Left hindlimb (tissue), 1 donor: ENCODE measurements around the gene NCAM2.
A peak's percentile ranks its signal among the peaks of the same experiment; 100 is the strongest.

ENCODE experiments used
- DNase-seq: peaks from one replicate; pipeline ENCODE4 v3.0.0-alpha.2; 2018

The NCAM2 gene

DNA sequence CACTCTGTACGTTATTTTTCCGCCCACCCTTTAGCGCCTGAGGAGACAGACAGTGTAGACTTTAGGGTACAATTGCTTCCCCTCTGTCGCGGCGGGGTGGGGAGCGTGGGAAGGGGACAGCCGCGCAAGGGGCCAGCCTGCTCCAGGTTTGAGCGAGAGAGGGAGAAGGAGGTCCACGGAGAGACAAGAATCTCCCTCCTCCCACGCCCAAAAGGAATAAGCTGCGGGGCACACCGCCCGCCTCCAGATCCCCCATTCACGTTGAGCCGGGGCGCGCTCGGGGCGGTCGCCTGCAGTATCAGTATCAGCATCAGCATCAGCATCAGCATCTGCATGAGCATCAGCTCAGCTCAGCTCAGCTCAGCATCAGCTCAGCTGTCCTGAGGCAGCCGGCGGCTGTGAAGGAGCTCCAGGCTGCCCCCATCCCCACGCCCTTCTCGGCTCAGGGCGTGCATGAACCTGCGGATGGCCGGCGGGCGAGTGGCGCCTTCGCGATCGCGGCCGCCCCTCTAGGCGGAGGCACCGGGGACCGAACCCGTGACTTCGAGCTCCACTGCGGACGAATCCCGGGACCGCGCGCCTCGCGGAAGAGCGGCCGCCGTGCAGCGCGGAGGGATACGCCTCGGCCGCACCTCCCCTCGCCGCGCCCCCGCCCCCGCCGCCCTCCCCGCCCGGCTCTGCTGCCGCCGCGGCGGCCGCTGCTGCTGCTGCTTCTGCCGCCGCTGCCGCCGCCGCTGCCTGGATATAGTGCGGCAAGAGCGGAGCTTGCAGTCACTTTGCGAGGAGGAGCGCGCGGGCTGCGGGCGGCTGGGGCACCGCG lies at the start of gene NCAM2:
NCAM2 (plus strand) TSS at position 774 of the 820 bp plus-strand sequence.
- peak; percentile 86 for DNase-seq

- no peak for DNase-seq
Measured at GRCh38 chr21:20949884-20950283, 48.3 kb upstream of the NCAM2 start.

GRCh38 chr21:20965816-20966215 lies 32.4 kb upstream of the NCAM2 start:
- DNase-seq = no peak

GRCh38 chr21:20968391-20968790 lies 29.8 kb upstream of the NCAM2 start:
- DNase-seq = no peak

GRCh38 chr21:20970691-20971090 lies 27.5 kb upstream of the NCAM2 start:
- no peak for DNase-seq

GRCh38 chr21:20971296-20971921 lies 26.8 kb upstream of the NCAM2 start:
- peak; percentile 57 for DNase-seq

- no peak for DNase-seq
Measured at GRCh38 chr21:20994790-20995189, 3.4 kb upstream of the NCAM2 start.

DNA sequence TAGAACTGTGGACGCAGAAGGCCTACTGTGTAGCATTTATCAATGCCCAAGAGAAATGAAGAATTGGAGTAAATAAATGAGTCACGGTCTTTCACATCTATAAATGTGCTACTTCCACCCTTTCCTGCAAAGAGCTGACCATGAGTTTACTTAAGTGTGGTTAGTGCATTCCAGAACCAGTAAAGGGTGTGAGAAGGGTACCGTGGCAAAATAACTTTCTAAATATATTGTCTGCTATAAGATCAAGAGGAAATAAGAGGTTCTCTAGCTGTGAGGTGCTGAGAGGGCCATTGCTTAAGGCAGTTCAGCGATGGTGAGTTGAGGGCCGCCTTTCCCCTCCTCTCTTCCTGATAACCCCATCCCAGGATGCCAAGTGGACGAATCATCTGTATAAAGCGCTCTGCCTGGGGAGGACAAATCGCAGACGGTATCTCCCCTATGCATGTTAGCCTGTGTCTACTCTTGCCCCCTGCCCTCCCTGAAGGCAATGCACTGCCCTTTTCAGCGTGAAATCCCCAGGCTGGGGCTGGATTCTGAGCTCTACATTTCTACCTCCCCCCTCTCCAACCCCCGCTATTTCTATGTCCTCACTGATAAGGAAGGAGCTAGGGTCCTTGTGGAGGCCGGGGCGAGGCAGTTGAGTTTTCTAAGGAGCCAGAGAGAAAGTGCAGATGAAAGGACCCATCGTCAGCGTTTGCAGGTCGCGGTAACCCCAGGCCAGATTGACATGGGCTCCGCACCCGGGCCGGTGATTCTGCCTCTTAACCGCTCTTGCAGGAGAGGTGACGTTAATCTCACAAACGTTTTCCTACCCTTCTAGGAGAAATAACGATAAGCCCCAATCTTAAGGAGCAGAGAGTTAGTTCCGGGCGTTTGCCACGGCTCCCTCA lies 1.5 kb upstream of the NCAM2 start:
- DNase-seq = no peak

GRCh38 chr21:20997311-20997635 lies 936 bp upstream of the NCAM2 start:
- DNase-seq = peak; percentile 45

DNA sequence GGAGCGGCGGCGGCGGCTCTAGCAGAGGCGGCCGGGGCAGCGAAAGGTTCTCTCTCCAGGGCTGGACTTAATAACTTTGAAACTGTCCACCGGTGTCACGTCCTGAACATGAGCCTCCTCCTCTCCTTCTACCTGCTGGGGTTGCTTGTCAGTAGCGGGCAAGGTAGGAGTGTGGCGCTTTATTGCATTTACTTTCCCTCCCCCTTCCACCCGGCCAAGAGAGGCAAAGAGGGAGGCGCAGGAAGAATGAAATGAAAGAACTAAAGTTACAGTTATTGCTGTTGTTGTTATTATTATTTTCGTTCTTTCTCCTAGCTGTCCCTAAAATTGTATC lies 214 bp downstream of the NCAM2 start:
- no peak for DNase-seq

DNA sequence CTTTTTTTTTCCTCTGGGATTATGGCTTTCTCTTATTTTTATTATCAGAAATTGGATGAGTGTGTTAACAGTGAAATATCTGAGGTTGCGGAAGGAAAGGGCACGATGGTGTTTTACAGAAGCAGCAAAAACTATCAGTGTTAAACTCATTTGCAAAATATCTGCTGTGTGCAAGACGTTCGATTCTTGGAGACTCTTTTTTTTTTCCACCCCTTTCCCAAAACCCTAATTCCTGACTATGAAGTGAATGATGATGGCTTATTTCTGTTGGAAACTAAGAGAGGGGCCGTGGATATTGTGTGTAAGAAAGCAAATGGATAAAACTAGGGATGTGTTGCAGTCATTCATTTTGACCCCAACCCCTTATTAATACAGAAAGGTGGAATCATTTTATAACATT lies 677 bp downstream of the NCAM2 start:
- no peak for DNase-seq

DNA sequence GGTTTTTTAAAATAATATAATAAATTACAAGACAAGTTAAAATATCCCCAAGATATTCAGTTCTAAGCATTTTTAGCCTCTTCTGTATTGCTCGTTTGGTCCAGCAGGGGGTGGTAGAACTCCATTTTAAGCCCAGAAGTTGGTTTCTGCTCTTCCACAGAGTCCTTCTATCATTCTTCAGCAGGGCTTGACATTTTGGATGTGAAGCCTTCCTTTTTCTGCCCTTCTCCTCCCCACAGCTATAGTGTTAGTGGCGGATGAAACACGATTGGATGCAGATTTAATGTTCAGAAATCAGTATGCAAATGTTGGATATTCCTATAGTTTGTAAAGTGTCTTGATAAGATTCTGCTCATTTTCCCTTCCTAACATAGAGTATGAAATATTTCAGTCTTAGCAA lies 1.4 kb downstream of the NCAM2 start:
- peak; percentile 53 for DNase-seq

GRCh38 chr21:21000591-21001175 lies 2.5 kb downstream of the NCAM2 start:
- no peak for DNase-seq

- DNase-seq = no peak
Measured at GRCh38 chr21:21001591-21002100, 3.4 kb downstream of the NCAM2 start.

GRCh38 chr21:21002153-21002552 lies 3.9 kb downstream of the NCAM2 start:
- DNase-seq = no peak

DNA sequence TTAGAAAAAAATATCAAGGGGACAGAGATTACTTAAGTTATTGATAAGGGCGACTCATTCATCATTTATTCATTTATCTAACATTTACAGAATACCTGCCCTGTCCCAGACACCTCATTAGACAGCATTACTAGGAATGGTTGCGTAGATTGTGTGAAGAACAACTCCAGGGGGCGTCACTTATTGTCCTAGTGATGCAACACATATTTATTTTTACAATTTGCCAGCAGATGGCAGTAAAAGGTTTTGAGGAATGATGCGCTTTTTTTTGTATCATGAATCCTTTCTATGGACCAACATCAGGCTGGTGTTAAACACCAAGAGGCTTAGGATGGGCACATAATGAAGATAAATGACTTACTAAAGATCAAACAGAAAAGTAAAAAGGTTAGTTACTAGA lies 5.5 kb downstream of the NCAM2 start:
- DNase-seq = no peak

DNA sequence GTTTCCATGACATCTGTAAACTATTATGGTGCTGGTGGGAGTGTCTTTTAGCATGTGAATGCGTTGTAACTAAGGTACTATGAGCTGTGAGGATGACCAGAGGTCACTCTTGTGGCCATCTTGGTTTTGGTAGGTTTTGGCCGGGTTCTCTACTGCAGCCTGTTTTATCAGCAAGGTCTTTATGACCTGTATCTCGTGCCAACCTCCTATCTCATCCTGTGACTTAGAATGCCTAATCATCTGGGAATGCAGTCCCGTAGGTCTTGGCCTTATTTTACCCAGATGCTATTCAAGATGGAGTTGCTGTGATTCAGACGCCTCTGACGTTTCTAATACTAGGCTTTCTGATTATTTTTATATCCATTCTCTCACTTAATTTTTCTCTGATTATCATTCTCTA lies 9.4 kb downstream of the NCAM2 start:
- no peak for DNase-seq

GRCh38 chr21:21010228-21010627 lies 12.0 kb downstream of the NCAM2 start:
- no peak for DNase-seq

GRCh38 chr21:21010698-21011097 lies 12.5 kb downstream of the NCAM2 start:
- no peak for DNase-seq

DNA sequence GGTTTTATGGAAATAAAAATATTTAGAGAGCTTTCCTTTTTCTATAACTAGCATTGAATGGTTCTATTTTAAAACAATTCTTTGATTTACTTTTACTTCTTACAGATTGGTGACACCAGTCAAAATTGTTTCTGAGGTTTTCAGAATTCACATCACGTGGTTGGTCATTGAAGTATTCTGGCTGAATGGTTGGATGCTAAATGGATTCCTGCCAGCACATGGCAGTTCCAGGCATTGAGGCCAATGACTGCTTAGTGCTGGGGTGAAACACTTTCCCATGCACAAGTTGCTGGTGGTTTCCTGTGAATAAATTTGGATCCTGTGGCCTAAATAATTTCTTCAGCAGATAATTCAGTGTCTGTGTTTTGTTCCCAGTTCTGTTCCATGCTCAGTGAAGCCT lies 20.6 kb downstream of the NCAM2 start:
- no peak for DNase-seq

DNA sequence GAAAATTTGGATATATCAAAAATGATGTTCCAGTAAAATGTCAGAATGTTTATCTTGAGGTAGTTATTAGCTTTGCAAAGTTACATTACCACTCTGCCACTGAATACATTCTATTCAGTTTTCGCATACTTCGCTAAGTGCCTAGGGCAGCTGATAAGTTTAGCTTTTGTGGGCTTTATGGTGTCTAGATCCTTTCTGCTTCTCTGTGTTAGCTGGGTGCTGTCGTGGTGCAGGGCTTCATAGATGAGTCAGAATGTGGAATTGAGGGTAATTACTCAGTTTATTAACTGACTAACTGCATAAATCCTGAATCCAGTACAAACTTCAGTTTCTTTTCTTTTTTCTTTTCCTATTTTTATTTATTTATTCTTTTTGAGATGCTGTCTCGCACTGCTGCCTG lies 21.5 kb downstream of the NCAM2 start:
- no peak for DNase-seq

DNA sequence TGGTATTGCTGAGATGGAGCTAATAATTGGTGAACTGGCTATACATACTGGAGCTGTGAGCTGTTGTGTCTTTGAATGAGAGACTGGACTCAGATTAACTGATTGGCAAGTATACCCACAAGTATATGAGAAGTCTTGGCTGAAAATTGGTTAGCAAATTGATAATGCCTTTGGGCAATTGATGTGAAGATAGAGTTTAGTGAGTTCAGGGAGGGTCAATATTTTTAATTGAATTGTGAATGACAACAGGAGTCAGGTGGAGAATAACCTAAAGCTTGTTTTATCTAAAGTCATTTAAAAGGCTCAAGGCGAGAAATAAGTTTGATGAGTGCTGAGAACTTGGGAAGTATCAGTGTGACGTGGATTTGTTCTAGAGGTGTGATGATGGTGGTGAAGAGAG lies 27.5 kb downstream of the NCAM2 start:
- DNase-seq = no peak

DNA sequence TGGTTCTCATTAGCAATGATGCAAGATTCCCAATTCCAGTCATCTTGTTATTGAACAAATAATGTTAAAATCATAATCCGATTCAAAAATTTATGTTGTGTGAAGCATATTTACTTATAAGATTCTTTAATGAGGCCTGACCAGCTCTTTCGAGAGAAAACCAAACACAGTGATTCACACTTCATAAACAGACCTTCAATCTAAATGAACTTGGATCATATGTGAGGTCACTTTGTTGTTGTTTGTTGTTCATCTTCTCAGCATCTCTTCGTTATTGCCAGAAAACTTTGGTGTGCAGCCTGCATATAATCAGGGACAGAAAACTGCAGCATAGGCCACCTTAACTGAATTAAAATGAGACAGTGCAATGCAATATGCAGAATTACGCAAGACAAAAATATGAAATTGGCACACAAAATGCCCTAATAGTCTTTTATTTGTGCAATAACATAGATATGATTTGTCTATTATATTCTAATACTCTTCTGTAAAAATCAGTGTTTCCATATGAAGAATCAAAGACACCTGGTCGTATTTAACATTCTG lies 30.1 kb downstream of the NCAM2 start:
- no peak for DNase-seq
